ENCODE data around the gene OSBP2.

GRCh38 chr22:30701872-30702271 is 7.2 kb downstream of the OSBP2 start:
- TF ChIP-seq CTCF (IDR thresholded peaks at IDR 0.05), result no peak
- TF ChIP-seq POLR2A (IDR thresholded peaks at IDR 0.05), result no peak

Measured in tibial nerve (tissue), 3 donors.